ENCODE measurements around the gene CIDEC. TPM values are rescaled to one million over a fixed set of nuclear protein-coding genes. Genes with fewer than 3 reads are reported as not detected.

The CIDEC gene
- total RNA-seq, 2 experiments from 2014 or later, result not detected

GRCh38 chr3:9893739-9894138, 13.7 kb upstream of the CIDEC start:
- TF ChIP-seq EZH2phosphoT487 (IDR thresholded peaks at IDR 0.05; ENCODE audit: borderline replicate concordance, low read depth, low read length) (no peak), CTCF (conservative IDR thresholded peaks at IDR 0.05; ENCODE audit: low read length) (no peak)
- Histone ChIP-seq H3K9me2 (ENCODE audit: insufficient read depth, low read length) (no peaks in the 10 kb centered on the region), H3K79me2 (ENCODE audit: insufficient read depth, low read depth, low read length) (peaks cover 37% of the 10 kb centered on the region), H3K4me1 (ENCODE audit: insufficient read depth, low read length, poor library complexity, severe bottlenecking) (peaks cover 11% of the 10 kb centered on the region), H3K4me2 (ENCODE audit: low read length) (no peak overlapping the region), H4K20me1 (ENCODE audit: insufficient read depth, low read length) (no peaks in the 10 kb centered on the region), H3K27ac (ENCODE audit: low read depth, low read length, poor library complexity, severe bottlenecking) (no peak overlapping the region), H3K9me3 (ENCODE audit: low read length) (no peaks in the 10 kb centered on the region), H3K36me3 (ENCODE audit: insufficient read depth, low read length) (peaks cover 45% of the 10 kb centered on the region), H2AFZ (ENCODE audit: low read length) (no peak overlapping the region), H3K4me3 (ENCODE audit: low read depth, low read length, poor library complexity, severe bottlenecking) (no peak overlapping the region)
- no peak for DNase-seq (ENCODE audit: low spot score)
- ChIA-PET POLR2A (interaction anchor here (1.0 kb wide), 1 partner anchor 19 kb away, joined by 5 read pairs; no protein-coding TSS in a partner anchor), CTCF (ENCODE audit: unreplicated experiment) (no interaction called here)
- intact Hi-C loops (cut with micrococcal nuclease; ENCODE audit: unreplicated experiment), result no loop called here
- BruUV-seq (replicated peaks), result no TSS peak

- Histone ChIP-seq H3K36me3 (ENCODE audit: insufficient read depth, low read length) (peaks cover 37% of the 10 kb centered on the region), H3K9me2 (ENCODE audit: insufficient read depth, low read length) (no peaks in the 10 kb centered on the region), H3K4me1 (ENCODE audit: insufficient read depth, low read length, poor library complexity, severe bottlenecking) (peaks cover 11% of the 10 kb centered on the region), H3K27ac (ENCODE audit: low read depth, low read length, poor library complexity, severe bottlenecking) (peak overlapping the region; percentile 60), H3K9me3 (ENCODE audit: low read length) (no peaks in the 10 kb centered on the region), H3K79me2 (ENCODE audit: insufficient read depth, low read depth, low read length) (peaks cover 37% of the 10 kb centered on the region), H3K4me2 (ENCODE audit: low read length) (peak overlapping the region; percentile 67), H3K4me3 (ENCODE audit: low read depth, low read length, poor library complexity, severe bottlenecking) (peak overlapping the region; percentile 95), H2AFZ (ENCODE audit: low read length) (peak overlapping the region; percentile 92; the same call in 1 of the 2 replicates), H4K20me1 (ENCODE audit: insufficient read depth, low read length) (no peaks in the 10 kb centered on the region)
- BruUV-seq (replicated peaks), result TSS peak; percentile 75
- intact Hi-C loops (cut with micrococcal nuclease; ENCODE audit: unreplicated experiment), result loop anchor here (2.0 kb wide), 1 partner anchor 40 kb away; no protein-coding TSS in a partner anchor
- CTCF ChIA-PET (ENCODE audit: unreplicated experiment), result no interaction called here
- no peak for DNase-seq (ENCODE audit: low spot score)
- TF ChIP-seq CTCF (conservative IDR thresholded peaks at IDR 0.05; ENCODE audit: low read length) (no peak), EZH2phosphoT487 (IDR thresholded peaks at IDR 0.05; ENCODE audit: borderline replicate concordance, low read depth, low read length) (no peak)
- POLR2A ChIA-PET, result interaction anchor here (0.7 to 3.2 kb wide), 10 partner anchors 11 to 1796 kb away, joined by 3 to 17 read pairs (median 3); partner anchors contain the start of genes ARPC4, CIDEC and CRELD1
Measured at GRCh38 chr3:9891072-9891622, 11.1 kb upstream of the CIDEC start.

Data from OCI-LY7 (cell line).